ENCODE data around the gene SEC14L1.
"Not testable (repeated sequence)": the region's sequence is repeated elsewhere in the genome, so short reads cannot be mapped to it uniquely, and the experiment has no call there.

Gene SEC14L1

GRCh38 chr17:77247609-77248008 is 106.8 kb downstream of the SEC14L1 start:
- Histone ChIP-seq H3K4me3 (ENCODE audit: low read depth in 1 of 2, low read length in 2 of 2) (no peak overlapping the region), H3K4me1 (ENCODE audit: control insufficient read depth in 1 of 2, insufficient read depth in 2 of 2, low read length in 2 of 2) (peaks cover 0 to 7% of the 10 kb centered on the region in 2 donors), H3K27me3 (ENCODE audit: low read depth, low read length) (no peaks in the 10 kb centered on the region), H3K36me3 (ENCODE audit: control insufficient read depth in 1 of 2, insufficient read depth in 2 of 2, low read length in 2 of 2) (no peaks in the 10 kb centered on the region), H3K9me3 (ENCODE audit: control insufficient read depth in 1 of 2, low read length in 2 of 2) (no peaks in the 10 kb centered on the region), H3K27ac (ENCODE audit: low read length) (no peak overlapping the region)

- H3K9me3 ChIP-seq (ENCODE audit: control insufficient read depth in 1 of 2, low read length in 2 of 2): no peaks in the 10 kb centered on the region
- no peak overlapping the region for H3K27ac ChIP-seq (ENCODE audit: low read length)
- no peaks in the 10 kb centered on the region for H3K36me3 ChIP-seq (ENCODE audit: control insufficient read depth in 1 of 2, insufficient read depth in 2 of 2, low read length in 2 of 2)
These were observed 107.7 kb downstream of the SEC14L1 start for GRCh38 chr17:77248216-77249114.

GRCh38 chr17:77251622-77252183 is 110.9 kb downstream of the SEC14L1 start:
- no peak overlapping the region for H3K27ac ChIP-seq (ENCODE audit: low read length)
- no peak overlapping the region for H3K4me3 ChIP-seq (ENCODE audit: low read depth in 1 of 2, low read length in 2 of 2)
- no peaks in the 10 kb centered on the region for H3K36me3 ChIP-seq (ENCODE audit: control insufficient read depth in 1 of 2, insufficient read depth in 2 of 2, low read length in 2 of 2)
- peaks cover 6% of the 10 kb centered on the region for H3K27me3 ChIP-seq (ENCODE audit: low read depth, low read length)
- H3K9me3 ChIP-seq (ENCODE audit: control insufficient read depth in 1 of 2, low read length in 2 of 2): no peaks in the 10 kb centered on the region
- peaks cover 0 to 7% of the 10 kb centered on the region in 2 donors for H3K4me1 ChIP-seq (ENCODE audit: control insufficient read depth in 1 of 2, insufficient read depth in 2 of 2, low read length in 2 of 2)

More at GRCh38 chr17:77248216-77249114, 107.7 kb downstream of the SEC14L1 start:
- H3K4me3 ChIP-seq (ENCODE audit: low read depth in 1 of 2, low read length in 2 of 2): no peak overlapping the region
- no peaks in the 10 kb centered on the region for H3K27me3 ChIP-seq (ENCODE audit: low read depth, low read length)
- H3K4me1 ChIP-seq (ENCODE audit: control insufficient read depth in 1 of 2, insufficient read depth in 2 of 2, low read length in 2 of 2): peaks cover 0 to 7% of the 10 kb centered on the region in 2 donors

GRCh38 chr17:77252306-77252705 is 111.5 kb downstream of the SEC14L1 start:
- not testable (repeated sequence) for H3K9me3 ChIP-seq (ENCODE audit: control insufficient read depth in 1 of 2, low read length in 2 of 2); H3K4me3 ChIP-seq (ENCODE audit: low read depth in 1 of 2, low read length in 2 of 2); H3K36me3 ChIP-seq (ENCODE audit: control insufficient read depth in 1 of 2, insufficient read depth in 2 of 2, low read length in 2 of 2); H3K4me1 ChIP-seq (ENCODE audit: control insufficient read depth in 1 of 2, insufficient read depth in 2 of 2, low read length in 2 of 2); H3K27me3 ChIP-seq (ENCODE audit: low read depth, low read length); H3K27ac ChIP-seq (ENCODE audit: low read length)

- H3K36me3 ChIP-seq (ENCODE audit: control insufficient read depth in 1 of 2, insufficient read depth in 2 of 2, low read length in 2 of 2): no peaks in the 10 kb centered on the region
- H3K27ac ChIP-seq (ENCODE audit: low read length): no peak overlapping the region
- H3K27me3 ChIP-seq (ENCODE audit: low read depth, low read length): peaks cover 6% of the 10 kb centered on the region
- peaks cover 0 to 5% of the 10 kb centered on the region in 2 donors for H3K4me1 ChIP-seq (ENCODE audit: control insufficient read depth in 1 of 2, insufficient read depth in 2 of 2, low read length in 2 of 2)
- no peaks in the 10 kb centered on the region for H3K9me3 ChIP-seq (ENCODE audit: control insufficient read depth in 1 of 2, low read length in 2 of 2)
- H3K4me3 ChIP-seq (ENCODE audit: low read depth in 1 of 2, low read length in 2 of 2): no peak overlapping the region
These were observed 112.9 kb downstream of the SEC14L1 start for GRCh38 chr17:77253611-77254051.

- H3K27me3 ChIP-seq (ENCODE audit: low read depth, low read length): peaks cover 6% of the 10 kb centered on the region
- no peaks in the 10 kb centered on the region for H3K36me3 ChIP-seq (ENCODE audit: control insufficient read depth in 1 of 2, insufficient read depth in 2 of 2, low read length in 2 of 2)
- no peak overlapping the region for H3K4me3 ChIP-seq (ENCODE audit: low read depth in 1 of 2, low read length in 2 of 2)
- H3K9me3 ChIP-seq (ENCODE audit: control insufficient read depth in 1 of 2, low read length in 2 of 2): no peaks in the 10 kb centered on the region
- no peak overlapping the region for H3K27ac ChIP-seq (ENCODE audit: low read length)
- H3K4me1 ChIP-seq (ENCODE audit: control insufficient read depth in 1 of 2, insufficient read depth in 2 of 2, low read length in 2 of 2): peaks cover 0 to 5% of the 10 kb centered on the region in 2 donors
These were observed 114.4 kb downstream of the SEC14L1 start for GRCh38 chr17:77254951-77255825.

GRCh38 chr17:77255970-77256369 is 115.2 kb downstream of the SEC14L1 start:
- not testable (repeated sequence) for H3K4me3 ChIP-seq (ENCODE audit: low read depth in 1 of 2, low read length in 2 of 2); H3K27ac ChIP-seq (ENCODE audit: low read length); H3K36me3 ChIP-seq (ENCODE audit: control insufficient read depth in 1 of 2, insufficient read depth in 2 of 2, low read length in 2 of 2); H3K27me3 ChIP-seq (ENCODE audit: low read depth, low read length); H3K9me3 ChIP-seq (ENCODE audit: control insufficient read depth in 1 of 2, low read length in 2 of 2); H3K4me1 ChIP-seq (ENCODE audit: control insufficient read depth in 1 of 2, insufficient read depth in 2 of 2, low read length in 2 of 2)

- Histone ChIP-seq H3K36me3 (ENCODE audit: control insufficient read depth in 1 of 2, insufficient read depth in 2 of 2, low read length in 2 of 2) (no peaks in the 10 kb centered on the region), H3K9me3 (ENCODE audit: control insufficient read depth in 1 of 2, low read length in 2 of 2) (no peaks in the 10 kb centered on the region), H3K27me3 (ENCODE audit: low read depth, low read length) (peaks cover 6% of the 10 kb centered on the region), H3K4me3 (ENCODE audit: low read depth in 1 of 2, low read length in 2 of 2) (no peak overlapping the region), H3K4me1 (ENCODE audit: control insufficient read depth in 1 of 2, insufficient read depth in 2 of 2, low read length in 2 of 2) (peaks cover 0 to 5% of the 10 kb centered on the region in 2 donors), H3K27ac (ENCODE audit: low read length) (no peak overlapping the region)
These were observed 115.9 kb downstream of the SEC14L1 start for GRCh38 chr17:77256710-77257109.

GRCh38 chr17:77257169-77257568 is 116.4 kb downstream of the SEC14L1 start:
- Histone ChIP-seq H3K4me3 (ENCODE audit: low read depth in 1 of 2, low read length in 2 of 2) (no peak overlapping the region), H3K27ac (ENCODE audit: low read length) (no peak overlapping the region), H3K4me1 (ENCODE audit: control insufficient read depth in 1 of 2, insufficient read depth in 2 of 2, low read length in 2 of 2) (peaks cover 0 to 5% of the 10 kb centered on the region in 2 donors), H3K9me3 (ENCODE audit: control insufficient read depth in 1 of 2, low read length in 2 of 2) (no peaks in the 10 kb centered on the region), H3K27me3 (ENCODE audit: low read depth, low read length) (peaks cover 6% of the 10 kb centered on the region), H3K36me3 (ENCODE audit: control insufficient read depth in 1 of 2, insufficient read depth in 2 of 2, low read length in 2 of 2) (no peaks in the 10 kb centered on the region)

GRCh38 chr17:77257596-77258458 is 117.1 kb downstream of the SEC14L1 start:
- Histone ChIP-seq H3K4me1 (ENCODE audit: control insufficient read depth in 1 of 2, insufficient read depth in 2 of 2, low read length in 2 of 2) (peaks cover 0 to 5% of the 10 kb centered on the region in 2 donors), H3K27ac (ENCODE audit: low read length) (no peak overlapping the region), H3K4me3 (ENCODE audit: low read depth in 1 of 2, low read length in 2 of 2) (no peak overlapping the region), H3K9me3 (ENCODE audit: control insufficient read depth in 1 of 2, low read length in 2 of 2) (no peaks in the 10 kb centered on the region), H3K27me3 (ENCODE audit: low read depth, low read length) (peaks cover 6% of the 10 kb centered on the region), H3K36me3 (ENCODE audit: control insufficient read depth in 1 of 2, insufficient read depth in 2 of 2, low read length in 2 of 2) (no peaks in the 10 kb centered on the region)

Measured in muscle layer of duodenum (tissue), 2 donors.